ENCODE results near the gene TIGAR. TPM values are rescaled to one million over a fixed set of nuclear protein-coding genes. Genes with fewer than 3 reads are reported as not detected.

TIGAR gene
- total RNA-seq, 1 experiment from 2014 or later: 11.1 TPM

DNA sequence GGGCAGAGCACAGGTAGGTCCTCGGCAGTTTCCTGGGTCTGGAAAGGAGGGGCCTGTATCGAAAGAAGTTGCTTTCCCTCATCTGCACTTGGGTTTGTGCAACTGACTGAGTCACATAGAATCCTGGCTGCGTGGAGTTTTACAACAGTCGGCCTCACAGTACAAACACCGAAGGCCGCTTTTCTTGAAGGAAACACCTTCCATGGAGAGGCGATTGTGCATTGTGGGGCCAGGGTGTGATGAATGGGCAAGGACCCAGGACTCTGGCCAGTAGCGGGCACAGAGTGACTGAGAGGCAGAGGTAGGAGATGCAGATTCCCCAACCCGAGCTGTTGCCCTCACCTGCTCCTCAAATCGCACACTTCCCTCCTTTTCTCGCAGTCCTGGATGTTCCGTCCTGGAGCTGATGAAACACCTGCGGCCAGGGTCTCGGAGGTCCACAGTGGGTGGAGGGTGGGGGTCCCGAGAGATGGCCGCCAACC is 39.8 kb upstream of the TIGAR start:
- in situ Hi-C loops (cut with HindIII; ENCODE audit: low pct_unique_long_range_greater_than_20kb, low sequenced_read_pairs): no loop called here
- no peak for DNase-seq (ENCODE audit: low read depth)

- no peak for DNase-seq (ENCODE audit: low read depth)
- in situ Hi-C loops (cut with HindIII; ENCODE audit: low pct_unique_long_range_greater_than_20kb, low sequenced_read_pairs): no loop called here
Observed at GRCh38 chr12:4282103-4282891, 38.7 kb upstream of the TIGAR start.

GRCh38 chr12:4282892-4283511 is 38.0 kb upstream of the TIGAR start:
- DNase-seq (ENCODE audit: low read depth): no peak
- in situ Hi-C loops (cut with HindIII; ENCODE audit: low pct_unique_long_range_greater_than_20kb, low sequenced_read_pairs): no loop called here

DNA sequence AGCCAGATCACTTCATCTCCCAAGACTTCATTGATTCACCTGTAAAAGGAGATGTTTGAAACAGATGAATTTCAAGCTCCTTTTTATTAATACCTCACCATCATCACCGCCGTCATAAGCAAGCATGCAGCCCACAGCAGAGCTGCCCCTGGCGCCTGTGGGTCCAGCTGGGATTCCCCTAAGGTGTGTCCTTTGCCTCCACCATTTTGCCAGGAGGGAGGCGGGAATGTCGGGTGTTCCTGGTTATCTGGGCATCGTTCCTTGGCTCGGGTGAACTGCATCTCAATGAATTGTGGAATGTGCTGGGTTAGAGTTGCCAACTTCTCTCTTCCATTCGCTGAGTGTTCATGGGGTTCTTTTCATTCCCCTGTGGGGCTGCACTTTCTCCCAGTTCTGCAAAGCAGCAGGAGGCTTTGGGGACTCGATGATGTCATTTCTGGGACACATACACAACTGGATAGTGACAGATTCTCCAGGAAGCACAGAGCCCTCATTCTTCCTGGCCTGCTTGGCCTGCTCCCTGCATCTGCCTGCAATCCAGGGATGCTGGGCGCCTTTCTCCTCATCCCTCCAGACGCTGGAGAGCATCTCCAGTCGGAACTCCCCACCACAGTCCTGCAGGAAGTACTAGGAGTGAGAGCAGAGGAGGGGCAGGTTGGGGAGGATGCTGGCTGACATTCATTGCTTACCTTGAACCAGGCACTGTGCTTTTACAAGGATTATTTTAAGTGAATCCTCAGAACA is 37.3 kb upstream of the TIGAR start:
- no peak for DNase-seq (ENCODE audit: low read depth)
- in situ Hi-C loops (cut with HindIII; ENCODE audit: low pct_unique_long_range_greater_than_20kb, low sequenced_read_pairs): no loop called here

DNA sequence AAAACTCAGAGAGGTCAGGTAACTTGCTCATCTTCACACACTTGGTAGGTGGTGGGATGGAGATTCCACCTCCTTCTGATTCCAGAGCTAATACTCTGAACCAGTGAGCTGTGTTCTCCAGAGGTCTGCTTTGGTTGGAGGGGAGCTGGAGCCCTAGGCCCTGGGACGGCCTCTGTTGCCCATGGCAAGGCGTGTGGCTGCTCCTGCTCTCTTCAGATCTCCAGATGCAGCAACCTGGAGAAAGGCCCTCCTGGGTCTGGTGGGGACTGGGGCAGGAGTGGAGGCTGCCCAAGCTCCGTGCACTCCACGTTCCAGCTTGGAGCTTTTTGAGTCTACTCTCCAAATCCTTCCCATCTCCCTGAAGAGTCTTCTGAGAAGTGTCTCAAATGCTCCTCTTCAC is 36.7 kb upstream of the TIGAR start:
- no peak for DNase-seq (ENCODE audit: low read depth)
- in situ Hi-C loops (cut with HindIII; ENCODE audit: low pct_unique_long_range_greater_than_20kb, low sequenced_read_pairs): no loop called here

GRCh38 chr12:4285070-4285469 is 35.9 kb upstream of the TIGAR start:
- DNase-seq (ENCODE audit: low read depth): no peak
- in situ Hi-C loops (cut with HindIII; ENCODE audit: low pct_unique_long_range_greater_than_20kb, low sequenced_read_pairs): no loop called here

DNA sequence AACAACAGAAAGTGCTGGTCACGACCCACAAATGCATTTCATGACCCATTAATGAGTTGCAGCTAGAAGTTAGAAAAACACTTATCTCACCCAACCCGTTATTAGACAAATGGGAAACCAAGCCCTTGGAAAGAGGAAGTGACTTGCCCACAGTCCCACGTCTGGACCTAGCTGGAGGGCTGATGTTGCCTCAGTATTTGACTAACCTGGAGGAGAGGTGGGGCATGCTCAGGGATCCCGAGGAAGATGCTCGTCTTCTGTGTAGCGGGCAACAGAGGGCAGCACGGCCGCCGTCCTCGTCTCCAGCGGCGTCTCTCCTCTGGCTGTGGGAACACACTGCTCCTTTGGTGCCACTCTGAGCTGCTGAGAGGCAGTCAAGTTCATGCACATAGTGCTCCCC is 34.8 kb upstream of the TIGAR start:
- in situ Hi-C loops (cut with HindIII; ENCODE audit: low pct_unique_long_range_greater_than_20kb, low sequenced_read_pairs): no loop called here
- no peak for DNase-seq (ENCODE audit: low read depth)

GRCh38 chr12:4286771-4287317 is 34.2 kb upstream of the TIGAR start:
- in situ Hi-C loops (cut with HindIII; ENCODE audit: low pct_unique_long_range_greater_than_20kb, low sequenced_read_pairs): no loop called here
- DNase-seq (ENCODE audit: low read depth): no peak

GRCh38 chr12:4287325-4288211 is 33.4 kb upstream of the TIGAR start:
- no peak for DNase-seq (ENCODE audit: low read depth)

GRCh38 chr12:4288296-4289131 is 32.5 kb upstream of the TIGAR start:
- no peak for DNase-seq (ENCODE audit: low read depth)
- in situ Hi-C loops (cut with HindIII; ENCODE audit: low pct_unique_long_range_greater_than_20kb, low sequenced_read_pairs): no loop called here

More at GRCh38 chr12:4287325-4288211, 33.4 kb upstream of the TIGAR start:
- in situ Hi-C loops (cut with HindIII; ENCODE audit: low pct_unique_long_range_greater_than_20kb, low sequenced_read_pairs): no loop called here

DNA sequence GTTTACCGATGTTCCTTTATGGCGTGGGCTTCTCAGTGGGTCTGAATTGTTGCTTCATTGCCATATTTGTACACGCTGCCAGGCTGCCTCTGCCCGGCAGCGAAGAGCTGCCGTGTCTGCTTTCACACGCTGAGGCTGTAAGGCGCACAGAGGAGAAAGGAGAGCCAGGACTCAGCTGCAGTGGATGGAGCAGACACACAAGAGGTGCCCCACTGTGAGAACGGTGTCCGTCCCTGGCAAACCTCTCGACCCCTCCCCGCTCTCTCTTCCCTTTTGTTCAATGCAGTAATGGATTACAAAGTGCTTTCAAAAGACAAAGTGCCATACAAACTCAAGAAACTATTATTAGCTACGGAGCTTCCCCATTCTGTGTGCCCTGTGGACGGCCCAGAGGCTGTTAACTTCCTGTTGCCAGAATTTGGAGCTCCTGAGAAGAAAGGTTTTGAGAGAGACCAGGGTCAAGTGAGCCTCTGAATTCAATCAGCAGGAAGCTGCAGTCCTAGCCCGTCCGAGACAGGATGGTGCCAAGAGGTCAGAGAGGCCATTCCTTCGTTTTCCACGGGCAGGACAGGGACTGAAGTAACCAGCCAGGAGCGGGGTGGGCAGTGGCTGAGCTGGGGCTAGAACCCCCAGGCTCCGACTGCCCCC is 31.7 kb upstream of the TIGAR start:
- in situ Hi-C loops (cut with HindIII; ENCODE audit: low pct_unique_long_range_greater_than_20kb, low sequenced_read_pairs): no loop called here
- no peak for DNase-seq (ENCODE audit: low read depth)

DNA sequence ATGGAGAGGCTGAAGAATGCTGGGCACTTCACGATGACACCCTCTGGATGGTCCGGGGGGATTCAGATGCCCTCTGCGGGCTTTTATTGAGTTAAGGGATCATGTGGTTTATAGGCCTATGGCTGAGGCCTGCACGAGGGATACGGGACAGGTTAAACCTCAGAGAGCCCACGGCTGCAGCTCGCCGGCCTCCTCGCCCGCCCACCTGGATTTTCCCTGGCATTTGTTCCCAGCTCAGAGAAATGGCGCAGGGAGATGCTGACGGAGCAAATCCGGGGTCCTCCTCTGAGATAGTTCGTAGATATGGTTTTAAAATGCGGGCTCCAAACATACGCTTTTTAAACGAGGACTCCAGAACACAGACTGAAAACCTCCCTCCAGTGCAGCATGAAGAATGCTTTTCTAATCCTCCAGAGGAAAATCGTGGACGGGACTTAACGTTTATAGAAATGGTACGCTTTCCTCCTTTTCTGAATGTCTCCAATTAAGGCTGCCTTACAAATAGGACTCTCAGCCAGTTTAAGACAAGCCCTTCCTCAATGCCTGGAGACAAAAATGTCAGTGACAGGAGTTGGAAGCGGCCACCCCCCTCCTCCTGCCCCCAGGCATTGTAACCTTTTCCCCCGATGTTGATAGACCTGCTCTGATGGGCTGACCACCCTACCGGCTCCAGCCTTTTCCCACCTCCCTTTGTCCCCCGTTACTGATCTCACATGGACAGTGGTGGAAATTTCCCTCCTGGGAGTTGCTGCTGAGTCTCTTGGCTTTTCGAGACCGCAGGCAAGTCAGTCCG is 30.8 kb upstream of the TIGAR start:
- in situ Hi-C loops (cut with HindIII; ENCODE audit: low pct_unique_long_range_greater_than_20kb, low sequenced_read_pairs): no loop called here
- DNase-seq (ENCODE audit: low read depth): no peak

GRCh38 chr12:4292341-4293073 is 28.5 kb upstream of the TIGAR start:
- in situ Hi-C loops (cut with HindIII; ENCODE audit: low pct_unique_long_range_greater_than_20kb, low sequenced_read_pairs): no loop called here
- no peak for DNase-seq (ENCODE audit: low read depth)

GRCh38 chr12:4293299-4293965 is 27.6 kb upstream of the TIGAR start:
- in situ Hi-C loops (cut with HindIII; ENCODE audit: low pct_unique_long_range_greater_than_20kb, low sequenced_read_pairs): no loop called here
- no peak for DNase-seq (ENCODE audit: low read depth)

- in situ Hi-C loops (cut with HindIII; ENCODE audit: low pct_unique_long_range_greater_than_20kb, low sequenced_read_pairs): no loop called here
Observed at GRCh38 chr12:4293966-4294505, 27.0 kb upstream of the TIGAR start.

More at GRCh38 chr12:4293966-4294505, 27.0 kb upstream of the TIGAR start:
- no peak for DNase-seq (ENCODE audit: low read depth)

Data from Caki2 (cell line).